GM04503 (cell line): Measurements from ENCODE around the gene NCMAP.
A peak's percentile ranks its signal among the peaks of the same experiment; 100 is the strongest.

Experiments used
- DNase-seq: peaks from one replicate; pipeline ENCODE4 v3.0.0-alpha.2; 2012; ENCODE audit warnings: low read depth

NCMAP gene

GRCh38 chr1:24622218-24622617 is 66.3 kb downstream of the NCMAP start:
- no peak for DNase-seq

- no peak for DNase-seq
These were observed 76.9 kb downstream of the NCMAP start for GRCh38 chr1:24632832-24633175.

DNA sequence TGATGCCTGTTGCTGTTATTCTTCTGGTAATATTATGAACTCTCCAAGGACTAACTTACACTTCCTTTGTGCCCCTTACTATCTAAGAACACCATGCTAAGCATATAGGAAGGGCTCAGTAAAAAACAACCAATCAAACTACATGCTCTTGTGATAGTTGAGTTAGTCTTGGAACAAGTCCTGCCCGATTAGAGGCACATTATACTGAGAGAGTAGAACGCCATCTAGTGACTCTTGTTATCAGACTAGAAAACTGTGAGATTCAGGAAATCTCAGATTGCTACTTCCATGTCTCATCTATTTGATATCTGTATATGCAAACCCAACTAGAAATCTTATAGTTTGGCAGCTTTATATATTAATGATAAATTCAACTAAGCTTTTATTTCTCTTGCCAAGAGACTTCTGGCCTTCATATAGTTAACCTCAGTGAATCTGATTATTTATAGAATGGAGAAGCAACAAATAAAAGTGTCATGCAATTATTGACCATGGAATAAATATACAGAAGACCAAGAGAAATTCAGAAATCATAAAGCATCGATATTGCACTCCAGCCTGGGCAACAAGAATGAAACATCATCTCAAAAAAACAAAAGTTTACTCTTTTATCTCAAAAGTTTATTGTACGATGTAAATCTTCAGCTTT is 79.4 kb downstream of the NCMAP start:
- peak; percentile 36 for DNase-seq

GRCh38 chr1:24636661-24637357 is 80.9 kb downstream of the NCMAP start:
- DNase-seq = no peak

DNA sequence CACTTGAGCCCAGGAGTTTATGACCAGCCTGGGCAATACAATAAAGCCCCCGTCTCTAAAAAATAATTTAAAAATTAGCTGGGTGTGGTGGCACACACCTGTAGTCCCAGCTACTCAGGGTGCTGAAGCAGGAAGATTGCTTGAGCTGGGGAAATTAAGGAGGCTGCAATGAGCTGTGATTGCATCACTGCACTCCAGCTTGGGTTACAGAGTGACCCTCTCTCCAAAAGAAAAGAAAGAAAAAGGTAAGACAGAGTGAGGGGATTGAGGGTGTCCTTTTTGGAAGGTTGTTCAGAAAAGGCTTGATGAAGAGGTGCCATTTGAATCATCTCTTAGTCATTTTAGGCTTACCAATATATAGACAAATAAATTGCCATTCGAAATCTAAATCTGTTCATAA is 83.2 kb downstream of the NCMAP start:
- DNase-seq = no peak

GRCh38 chr1:24639881-24640280 is 84.0 kb downstream of the NCMAP start:
- no peak for DNase-seq

DNA sequence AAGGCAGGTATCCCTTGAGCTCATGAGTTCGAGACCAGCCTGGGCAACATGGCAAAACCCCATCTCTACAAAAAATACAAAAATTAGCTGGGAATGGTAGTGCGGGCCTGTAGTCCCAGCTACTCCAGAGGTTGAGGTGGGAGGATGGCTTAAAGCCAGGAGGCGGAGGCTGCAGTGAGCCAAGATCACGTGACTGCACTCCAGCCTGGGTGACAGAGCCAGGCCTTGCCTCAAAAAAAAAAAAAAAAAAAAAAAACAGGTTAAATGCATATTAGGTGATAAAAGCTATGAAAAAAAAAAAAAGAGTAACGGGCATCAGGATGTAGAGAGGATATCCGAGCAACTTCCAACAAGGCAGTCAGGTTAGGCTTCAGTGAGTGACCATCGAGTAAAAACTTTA is 84.4 kb downstream of the NCMAP start:
- DNase-seq = no peak

DNA sequence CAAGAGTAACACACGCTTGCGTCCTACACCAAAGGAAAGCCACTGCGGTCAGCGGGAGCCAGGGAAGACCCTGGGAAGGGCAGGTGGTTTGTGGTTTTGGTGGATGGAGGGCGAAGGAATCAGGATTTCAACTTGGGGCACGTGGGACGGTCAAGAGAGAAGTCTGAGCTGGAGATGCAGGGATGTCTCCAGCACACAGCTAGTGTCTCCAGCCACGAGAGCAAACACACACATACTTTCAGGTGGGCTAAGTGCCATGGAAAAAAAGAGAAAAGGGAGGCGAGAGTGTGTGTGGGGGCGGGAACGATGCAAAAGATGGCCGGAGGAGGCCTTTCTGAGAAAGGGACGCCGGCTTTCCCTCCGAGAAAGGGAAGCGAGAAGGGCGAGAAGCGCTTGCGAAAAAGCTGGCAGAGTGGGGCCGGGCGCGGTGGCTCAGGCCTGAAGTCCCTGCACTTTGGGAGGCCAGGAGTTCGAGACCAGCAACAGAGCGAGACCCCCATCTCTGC is 85.8 kb downstream of the NCMAP start:
- no peak for DNase-seq

GRCh38 chr1:24642481-24643362 is 86.8 kb downstream of the NCMAP start, which contains the start of gene SRRM1:
Gene SRRM1, plus strand, starts transcription at chr1:24643302. Its CDS starts 25 bp downstream, at chr1:24643327.
- DNase-seq = peak; percentile 98

- no peak for DNase-seq
These were observed 87.6 kb downstream of the NCMAP start for GRCh38 chr1:24643363-24644099.

GRCh38 chr1:24644100-24644384 is 88.2 kb downstream of the NCMAP start:
- no peak for DNase-seq

DNA sequence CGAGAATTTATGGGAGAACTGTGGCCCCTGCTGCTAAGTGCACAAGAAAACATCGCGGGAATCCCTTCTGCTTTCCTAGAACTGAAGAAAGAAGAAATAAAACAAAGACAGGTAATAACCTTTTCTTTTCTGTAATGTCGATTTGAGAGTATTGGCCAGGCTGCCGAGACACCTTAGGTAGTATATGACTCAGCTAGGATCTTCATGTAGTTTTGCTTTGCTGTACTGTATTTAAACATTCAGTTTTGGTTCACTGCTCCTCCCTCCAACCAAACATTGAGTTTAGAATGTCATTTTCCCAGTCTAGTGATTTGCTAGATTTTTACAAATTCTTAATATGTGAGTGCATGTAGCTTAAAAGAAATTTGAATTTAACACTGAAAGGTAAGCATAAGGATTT is 93.0 kb downstream of the NCMAP start:
- no peak for DNase-seq

DNA sequence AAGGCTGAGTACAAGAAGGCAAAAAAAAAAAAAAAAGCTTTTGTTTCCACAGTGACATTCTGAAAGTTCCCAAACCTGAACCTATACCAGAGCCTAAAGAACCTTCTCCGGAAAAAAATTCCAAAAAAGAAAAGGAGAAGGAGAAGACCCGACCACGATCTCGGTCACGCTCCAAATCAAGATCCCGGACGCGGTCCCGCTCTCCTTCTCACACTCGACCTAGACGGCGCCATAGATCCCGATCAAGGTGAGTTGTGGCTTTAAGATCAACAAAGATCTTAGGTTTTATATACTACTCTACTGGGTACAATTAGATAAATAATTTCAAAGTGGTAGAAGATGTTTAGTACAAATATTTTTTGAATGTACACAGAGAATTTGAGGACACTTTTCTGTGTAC is 96.5 kb downstream of the NCMAP start:
- DNase-seq = no peak

GRCh38 chr1:24654010-24654409 is 98.1 kb downstream of the NCMAP start:
- DNase-seq = no peak

GRCh38 chr1:24656046-24656445 is 100.2 kb downstream of the NCMAP start:
- DNase-seq = no peak

- DNase-seq = no peak
These were observed 101.9 kb downstream of the NCMAP start for GRCh38 chr1:24657781-24658180.
